OCI-LY3 (cell line): Measurements from ENCODE around the gene OGFR.

Experiments used
- CTCF ChIP-seq: fragments of 200-600, 300-600 bp; sonication (generic); IDR thresholded peaks from 2 replicates; pipeline ENCODE4 v1.5.1; 2014; ENCODE audit warnings: antibody characterized with exemption, low read length, low read depth
- EZH2phosphoT487 ChIP-seq: fragments of 200-600 bp; shearing (Covaris generic); IDR thresholded peaks from 2 replicates; pipeline ENCODE4 v1.6.1; 2018; ENCODE audit warnings: antibody characterized with exemption, mixed run types, low read depth

- TF ChIP-seq CTCF (no peak), EZH2phosphoT487 (no peak)
Measured at GRCh38 chr20:62800314-62801259, 4.0 kb upstream of the OGFR start.
